SK-N-MC (cell line): ENCODE results near the gene CLEC16A.

Source experiments
- EZH2 ChIP-seq: fragments of 200-600 bp; sonication (generic); IDR thresholded peaks from one replicate; pipeline ENCODE4 v1.6.1; 2017; ENCODE audit warnings: antibody characterized with exemption
- FOXP2 ChIP-seq: optimal IDR thresholded peaks from 2 replicates; pipeline ENCODE3; 2011; ENCODE audit warnings: mild to moderate bottlenecking, moderate library complexity; ENCODE audit not compliant: insufficient read depth; ENCODE audit errors: extremely low read length, control extremely low read depth
- POLR2AphosphoS5 ChIP-seq: IDR thresholded peaks from 2 replicates; pipeline ENCODE4 v1.6.1; 2012; ENCODE audit warnings: mild to moderate bottlenecking, low read depth, low read length, borderline replicate concordance

- TF ChIP-seq POLR2AphosphoS5: no peak
- no peak for TF ChIP-seq EZH2
- TF ChIP-seq FOXP2: no peak
Measured at GRCh38 chr16:11097787-11098167, 153.4 kb downstream of the CLEC16A start.
